ENCODE results near the gene SLC1A5. TPM values are rescaled to one million over a fixed set of nuclear protein-coding genes. Genes with fewer than 3 reads are reported as not detected.
A peak's percentile ranks its signal among the peaks of the same experiment; 100 is the strongest.

Gene SLC1A5
- total RNA-seq, 4 donors from 2014 or later, result 42.8 to 93.6 (median 66.7) TPM

- H3K36me3 ChIP-seq, result peaks cover 0 to 24% (median 20%) of the 10 kb centered on the region in 4 donors
- H3K27me3 ChIP-seq, result no peaks in the 10 kb centered on the region
- intact Hi-C loops (cut with DNase I), result no loop called here
- DNase-seq (ENCODE audit: extremely low spot score), result no peak
- 90% methylated on average over 5 of the region's 5 CpGs for WGBS
- peaks cover 4 to 49% (median 41%) of the 10 kb centered on the region in 4 donors for H3K4me1 ChIP-seq
- no peaks in the 10 kb centered on the region for H3K9me3 ChIP-seq
- peak overlapping the region; percentile 60 to 86 (median 73) for H3K27ac ChIP-seq (replicated peaks in 1 of 4)
- no peak overlapping the region for H3K4me3 ChIP-seq
- no peak for TF ChIP-seq CTCF (IDR thresholded peaks at IDR 0.05)
- TF ChIP-seq EP300 (IDR thresholded peaks at IDR 0.05), result no peak
- no peak for TF ChIP-seq POLR2AphosphoS5 (IDR thresholded peaks at IDR 0.05)
- no peak for TF ChIP-seq POLR2A (IDR thresholded peaks at IDR 0.05; ENCODE audit: low read depth)
Measured at GRCh38 chr19:46760363-46760762, 28.0 kb downstream of the SLC1A5 start.

- H3K4me1 ChIP-seq, result peaks cover 2 to 54% (median 46%) of the 10 kb centered on the region in 4 donors
- DNase-seq (ENCODE audit: extremely low spot score), result no peak
- H3K9me3 ChIP-seq, result no peaks in the 10 kb centered on the region
- peak overlapping the region; percentile 60 to 86 (median 73) for H3K27ac ChIP-seq (replicated peaks in 1 of 4)
- TF ChIP-seq POLR2AphosphoS5 (IDR thresholded peaks at IDR 0.05) (peak; percentile 73 to 81), EP300 (IDR thresholded peaks at IDR 0.05) (no peak), POLR2A (IDR thresholded peaks at IDR 0.05; ENCODE audit: low read depth) (no peak)
- intact Hi-C loops (cut with DNase I), result loop anchor here (10.0 kb wide), 1 partner anchor 235 kb away; no protein-coding TSS in a partner anchor
- no peak overlapping the region for H3K4me3 ChIP-seq
- WGBS, result 64% methylated on average over 7 of the region's 7 CpGs
- H3K27me3 ChIP-seq, result no peaks in the 10 kb centered on the region
- H3K36me3 ChIP-seq, result peaks cover 0 to 25% (median 20%) of the 10 kb centered on the region in 4 donors
Measured at GRCh38 chr19:46759817-46760333, 28.5 kb downstream of the SLC1A5 start.

- intact Hi-C loops (cut with DNase I), result loop anchor here (10.0 kb wide), 1 partner anchor 236 kb away; no protein-coding TSS in a partner anchor
- no peak for DNase-seq (ENCODE audit: extremely low spot score)
- peaks cover 0 to 25% (median 20%) of the 10 kb centered on the region in 4 donors for H3K36me3 ChIP-seq
- no peaks in the 10 kb centered on the region for H3K9me3 ChIP-seq
- no peak overlapping the region for H3K4me3 ChIP-seq
- H3K27ac ChIP-seq (replicated peaks in 1 of 4), result peak overlapping the region; percentile 60 to 86 (median 72)
- 79% methylated on average over 6 of the region's 6 CpGs for WGBS
- no peak for TF ChIP-seq POLR2A (IDR thresholded peaks at IDR 0.05; ENCODE audit: low read depth)
- TF ChIP-seq CTCF (IDR thresholded peaks at IDR 0.05), result no peak
- TF ChIP-seq EP300 (IDR thresholded peaks at IDR 0.05), result no peak
- no peak for TF ChIP-seq POLR2AphosphoS5 (IDR thresholded peaks at IDR 0.05)
- H3K27me3 ChIP-seq, result no peaks in the 10 kb centered on the region
- H3K4me1 ChIP-seq, result peaks cover 0 to 60% (median 50%) of the 10 kb centered on the region in 4 donors
Measured at GRCh38 chr19:46759206-46759605, 29.2 kb downstream of the SLC1A5 start.

- no peak overlapping the region for H3K4me3 ChIP-seq
- no peak for DNase-seq (ENCODE audit: extremely low spot score)
- no peaks in the 10 kb centered on the region for H3K9me3 ChIP-seq
- intact Hi-C loops (cut with DNase I), result loop anchor here (2.0 to 10.0 kb wide), 2 partner anchors 84 to 238 kb away; no protein-coding TSS in a partner anchor
- no peak overlapping the region for H3K27ac ChIP-seq (replicated peaks in 1 of 4)
- H3K4me1 ChIP-seq, result peaks cover 0 to 57% (median 54%) of the 10 kb centered on the region in 4 donors
- H3K27me3 ChIP-seq, result no peaks in the 10 kb centered on the region
- H3K36me3 ChIP-seq, result peaks cover 0 to 37% (median 33%) of the 10 kb centered on the region in 4 donors
- 76% methylated on average over 22 of the region's 30 CpGs for WGBS
- TF ChIP-seq EP300 (IDR thresholded peaks at IDR 0.05), result no peak
- no peak for TF ChIP-seq POLR2AphosphoS5 (IDR thresholded peaks at IDR 0.05)
- no peak for TF ChIP-seq CTCF (IDR thresholded peaks at IDR 0.05)
- TF ChIP-seq POLR2A (IDR thresholded peaks at IDR 0.05; ENCODE audit: low read depth), result no peak
Measured at GRCh38 chr19:46756544-46756888, 31.9 kb downstream of the SLC1A5 start.

- no peaks in the 10 kb centered on the region for H3K27me3 ChIP-seq
- peak overlapping the region in 3 of 4 donors; percentile 61 to 81 (median 66) for H3K27ac ChIP-seq (replicated peaks in 1 of 4)
- H3K4me1 ChIP-seq, result peaks cover 0 to 57% (median 49%) of the 10 kb centered on the region in 4 donors
- peaks cover 0 to 41% (median 34%) of the 10 kb centered on the region in 4 donors for H3K36me3 ChIP-seq
- H3K4me3 ChIP-seq, result no peak overlapping the region
- 92% methylated on average over 35 of the region's 86 CpGs for WGBS
- intact Hi-C loops (cut with DNase I), result loop anchor here (2.0 to 10.0 kb wide), 2 partner anchors 85 to 239 kb away; no protein-coding TSS in a partner anchor
- DNase-seq (ENCODE audit: extremely low spot score), result no peak
- TF ChIP-seq POLR2AphosphoS5 (IDR thresholded peaks at IDR 0.05), result no peak
- no peaks in the 10 kb centered on the region for H3K9me3 ChIP-seq
Measured at GRCh38 chr19:46755853-46756543, 32.4 kb downstream of the SLC1A5 start.
